K562 (cell line): ENCODE data around the gene MDK. TPM values are rescaled to one million over a fixed set of nuclear protein-coding genes. Genes with fewer than 3 reads are reported as not detected.
A peak's percentile ranks its signal among the peaks of the same experiment; 100 is the strongest.

Experiments used
- BRD4 ChIP-seq: fragments of 200-600 bp; sonication (generic); IDR thresholded peaks from 2 replicates; pipeline ENCODE4 v1.6.1; 2017; ENCODE audit warnings: inconsistent platforms
- CREBBP ChIP-seq: IDR thresholded peaks from one replicate; pipeline ENCODE4 v1.6.1; 2012; ENCODE audit warnings: low read depth, mild to moderate bottlenecking, control low read depth, inconsistent platforms, low read length
- DEAF1 ChIP-seq: fragments of 450-650 bp; formaldehyde crosslinking; IDR thresholded peaks from 2 replicates; pipeline ENCODE4 v1.4.0; 2020; ENCODE audit warnings: mild to moderate bottlenecking, moderate library complexity
- E2F3 ChIP-seq: fragments of 250-450 bp; sonication (Bioruptor Pico); IDR thresholded peaks from 2 replicates; pipeline ENCODE4 v1.4.0; 2020; ENCODE audit warnings: mild to moderate bottlenecking
- ELF2 ChIP-seq: fragments of 250-450 bp; sonication (Bioruptor Pico); IDR thresholded peaks from 2 replicates; pipeline ENCODE4 v1.5.0; 2021; ENCODE audit warnings: mild to moderate bottlenecking
- FOXK2 ChIP-seq, 2 experiments: fragments of 450-650 bp; IDR thresholded peaks in 1 of 2; conservative IDR thresholded peaks in 1 of 2; 2 replicates each; pipeline ENCODE4 v1.6.1; 2016; ENCODE audit warnings: low read depth in 2 of 2, mild to moderate bottlenecking in 1 of 2
- GATAD2A ChIP-seq: fragments of 450-650 bp; IDR thresholded peaks from 2 replicates; pipeline ENCODE4 v1.6.1; 2017
- GTF2A2 ChIP-seq: IDR thresholded peaks from 2 replicates; pipeline ENCODE4 v1.6.1; 2016; ENCODE audit warnings: mild to moderate bottlenecking, missing genetic modification characterization, missing compliant biosample characterization
- GTF2E2 ChIP-seq: fragments of 200-800 bp; sonication (Bioruptor generic); IDR thresholded peaks from 2 replicates; pipeline ENCODE4 v1.6.1; 2016; ENCODE audit warnings: missing genetic modification characterization, missing compliant biosample characterization
- HDAC1 ChIP-seq, 2 experiments: fragments of 450-650 bp; IDR thresholded peaks; 2 replicates each; pipeline ENCODE4 v1.6.1; 2016 to 2017; ENCODE audit warnings: inconsistent platforms in 1 of 2, mild to moderate bottlenecking in 1 of 2, moderate library complexity in 1 of 2
- KAT2B ChIP-seq: IDR thresholded peaks from one replicate; pipeline ENCODE4 v1.6.1; 2012; ENCODE audit warnings: low read depth, mild to moderate bottlenecking, control low read depth, inconsistent platforms, low read length, moderate library complexity
- KDM4B ChIP-seq, 2 experiments: fragments of 450-650 bp in 1 of 2; sonication (generic) in 1 of 2; IDR thresholded peaks; 2 replicates each; pipeline ENCODE4 v1.6.1; 2016 to 2017; ENCODE audit warnings: borderline replicate concordance in 2 of 2, antibody characterized with exemption in 1 of 2, low read depth in 1 of 2, mild to moderate bottlenecking in 1 of 2
- MCM3 ChIP-seq: fragments of 450-650 bp; IDR thresholded peaks from 2 replicates; pipeline ENCODE4 v1.6.1; 2016
- PHTF2 ChIP-seq: fragments of 250-450 bp; sonication (Bioruptor Pico); IDR thresholded peaks from 2 replicates; pipeline ENCODE4 v1.5.0; 2021; ENCODE audit warnings: mild to moderate bottlenecking
- RBM34 ChIP-seq: fragments of 200-400 bp; formaldehyde crosslinking; IDR thresholded peaks from 2 replicates; pipeline ENCODE4 v1.6.1; 2018; ENCODE audit warnings: low read length, borderline replicate concordance; ENCODE audit not compliant: insufficient read depth
- SRF ChIP-seq, 2 experiments: fragments of 250-450, 450-650 bp in 1 of 2; sonication (Bioruptor Pico) in 1 of 2; sonication (generic) in 1 of 2; formaldehyde crosslinking; IDR thresholded peaks; 2 replicates each; pipeline versions ENCODE4 v1.5.0 to v1.5.1; 2020 to 2022; ENCODE audit warnings: mild to moderate bottlenecking in 1 of 2, missing genetic modification reagents in 1 of 2
- TEAD4 ChIP-seq, 2 experiments: sonication (generic) in 1 of 2; formaldehyde crosslinking in 1 of 2; IDR thresholded peaks; 2 replicates each; pipeline versions ENCODE4 v1.6.1 to v1.8.0; 2012 to 2022; ENCODE audit warnings: borderline replicate concordance in 1 of 2, inconsistent platforms in 1 of 2, low read length in 1 of 2, mild to moderate bottlenecking in 1 of 2, missing genetic modification reagents in 1 of 2
- U2AF2 ChIP-seq: fragments of 200-400 bp; formaldehyde crosslinking; optimal IDR thresholded peaks from 2 replicates; pipeline ENCODE3; 2017; ENCODE audit warnings: low read depth, mild to moderate bottlenecking, low read length
- USF1 ChIP-seq: sonication (generic); formaldehyde crosslinking; IDR thresholded peaks from 2 replicates; pipeline ENCODE4 v1.9.0; 2022; ENCODE audit warnings: mild to moderate bottlenecking, missing genetic modification reagents
- ZBTB7A ChIP-seq: IDR thresholded peaks from 2 replicates; pipeline ENCODE4 v1.6.1; 2011; ENCODE audit warnings: low read depth, mild to moderate bottlenecking, low read length, moderate library complexity, borderline replicate concordance; ENCODE audit not compliant: control insufficient read depth
- ZNF134 ChIP-seq: fragments of 250-450 bp; sonication (Bioruptor Pico); conservative IDR thresholded peaks from 2 replicates; pipeline ENCODE4 v1.4.0; 2020
- ZNF589 ChIP-seq: fragments of 200-800 bp; sonication (Bioruptor generic); IDR thresholded peaks from 2 replicates; pipeline ENCODE4 v1.6.1; 2016; ENCODE audit warnings: low read depth, missing genetic modification characterization, missing compliant biosample characterization
- ZNF707 ChIP-seq: fragments of 250-450 bp; sonication (Bioruptor Pico); conservative IDR thresholded peaks from 2 replicates; pipeline ENCODE4 v1.8.0; 2022; ENCODE audit warnings: inconsistent platforms, mild to moderate bottlenecking, moderate library complexity
- polyA plus RNA-seq, 8 experiments: library from polyadenylated mRNA; depleted of rRNA in 4 of 8; stranded (reverse) in 5 of 8; unstranded in 3 of 8; fragments of >200 nt; fragmentation: Nextera tagmentation in 2 of 8; fragmentation: Illumina TruSeq in 1 of 8; extraction: Ambion mirVana in 2 of 8; extraction: Trizol in 1 of 8; gene quantifications; 2 replicates each; pipeline versions ENCODE4 v1.2.1 to v1.2.3, GENCODE V29; 2011 to 2014; ENCODE audit warnings: inconsistent platforms in 1 of 8, missing spikeins in 1 of 8
- total RNA-seq, 7 experiments: library from RNA; depleted of rRNA in 6 of 7; stranded (reverse); fragments of >200 nt in 6 of 7; fragmentation: Illumina TruSeq in 2 of 7; extraction: Trizol in 2 of 7; gene quantifications; 2 replicates each; pipeline versions ENCODE4 v1.2.1 to v1.2.3, GENCODE V29; 2011 to 2021; ENCODE audit warnings: low replicate concordance in 1 of 7
- TF ChIP-seq, protein P1 (sequence below): sonication (generic); formaldehyde crosslinking; IDR thresholded peaks from 2 replicates; pipeline ENCODE4 v1.8.1; 2023; ENCODE audit warnings: mild to moderate bottlenecking, missing genetic modification reagents, moderate library complexity

Gene MDK
- total and polyA plus RNA-seq, 9 of the 15 experiments (the other 6 are each of a cell fraction or from before 2014, with no cell fraction given): 20.7 to 700 (median 350) TPM

- TF ChIP-seq TEAD4 (IDR thresholded peaks at IDR 0.05; ENCODE audit: low read length) (no peak), TEAD4 (CRISPR knock-in tag; IDR thresholded peaks at IDR 0.05; ENCODE audit: borderline replicate concordance) (no peak), BRD4 (no peak), GTF2E2 (tag) (no peak), MCM3 (no peak), RBM34 (no peak), PHTF2 (CRISPR knock-in tag) (no peak), DEAF1 (CRISPR knock-in tag) (no peak), ELF2 (CRISPR knock-in tag) (no peak), E2F3 (CRISPR knock-in tag) (no peak), ZNF589 (CRISPR knock-in tag) (no peak), GATAD2A (no peak), GTF2A2 (tag) (no peak), KAT2B (no peak), SRF (CRISPR knock-in tag; IDR thresholded peaks at IDR 0.05) (no peak), ZNF134 (CRISPR knock-in tag) (no peak), ZNF707 (CRISPR knock-in tag) (no peak), USF1 (CRISPR knock-in tag) (no peak), CREBBP (no peak), FOXK2 (conservative IDR thresholded peaks at IDR 0.05 in 1 of 2, IDR thresholded peaks at IDR 0.05 in 1 of 2; ENCODE audit: low read depth in 2 of 2) (no peak), KDM4B (IDR thresholded peaks at IDR 0.05; ENCODE audit: borderline replicate concordance in 2 of 2, low read depth in 1 of 2) (no peak), HDAC1 (IDR thresholded peaks at IDR 0.05) (0 out of 4 replicates have a peak, but pooled peaks of 1 of the 2 experiments have one; percentile 43), U2AF2 (no peak), ZBTB7A (peak; percentile 81; the same call in 1 of the 2 replicates)
- TF ChIP-seq, protein P1, sequence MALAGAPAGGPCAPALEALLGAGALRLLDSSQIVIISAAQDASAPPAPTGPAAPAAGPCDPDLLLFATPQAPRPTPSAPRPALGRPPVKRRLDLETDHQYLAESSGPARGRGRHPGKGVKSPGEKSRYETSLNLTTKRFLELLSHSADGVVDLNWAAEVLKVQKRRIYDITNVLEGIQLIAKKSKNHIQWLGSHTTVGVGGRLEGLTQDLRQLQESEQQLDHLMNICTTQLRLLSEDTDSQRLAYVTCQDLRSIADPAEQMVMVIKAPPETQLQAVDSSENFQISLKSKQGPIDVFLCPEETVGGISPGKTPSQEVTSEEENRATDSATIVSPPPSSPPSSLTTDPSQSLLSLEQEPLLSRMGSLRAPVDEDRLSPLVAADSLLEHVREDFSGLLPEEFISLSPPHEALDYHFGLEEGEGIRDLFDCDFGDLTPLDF (CRISPR knock-in tag): no peak
Measured at GRCh38 chr11:46346886-46347636, 34.4 kb upstream of the MDK start, which contains the start of gene DGKZ (continued).
